Right renal pelvis (tissue), 4 donors: Measurements from ENCODE around the gene SLC9A9. TPM values are rescaled to one million over a fixed set of nuclear protein-coding genes. Genes with fewer than 3 reads are reported as not detected.
"Not testable (repeated sequence)": the region's sequence is repeated elsewhere in the genome, so short reads cannot be mapped to it uniquely, and the experiment has no call there.

Source experiments
- DNase-seq, 4 donors: peaks; one replicate each; pipeline ENCODE4 v3.0.0-alpha.2; 2013; ENCODE audit warnings: low read depth in 4 of 4, low spot score in 3 of 4, missing footprints in 1 of 4
- polyA plus RNA-seq, 4 donors: library from polyadenylated mRNA; unstranded; fragments of 120-200 nt; gene quantifications; one replicate each; pipeline ENCODE4 v1.2.1, GENCODE V29; 2013; ENCODE audit not compliant: insufficient read length in 4 of 4

SLC9A9 gene
- polyA plus RNA-seq, 4 donors = 4.9 to 8.0 (median 6.0) TPM

- no peak for DNase-seq
These were observed 148.8 kb downstream of the SLC9A9 start for GRCh38 chr3:143699424-143699823.

DNA sequence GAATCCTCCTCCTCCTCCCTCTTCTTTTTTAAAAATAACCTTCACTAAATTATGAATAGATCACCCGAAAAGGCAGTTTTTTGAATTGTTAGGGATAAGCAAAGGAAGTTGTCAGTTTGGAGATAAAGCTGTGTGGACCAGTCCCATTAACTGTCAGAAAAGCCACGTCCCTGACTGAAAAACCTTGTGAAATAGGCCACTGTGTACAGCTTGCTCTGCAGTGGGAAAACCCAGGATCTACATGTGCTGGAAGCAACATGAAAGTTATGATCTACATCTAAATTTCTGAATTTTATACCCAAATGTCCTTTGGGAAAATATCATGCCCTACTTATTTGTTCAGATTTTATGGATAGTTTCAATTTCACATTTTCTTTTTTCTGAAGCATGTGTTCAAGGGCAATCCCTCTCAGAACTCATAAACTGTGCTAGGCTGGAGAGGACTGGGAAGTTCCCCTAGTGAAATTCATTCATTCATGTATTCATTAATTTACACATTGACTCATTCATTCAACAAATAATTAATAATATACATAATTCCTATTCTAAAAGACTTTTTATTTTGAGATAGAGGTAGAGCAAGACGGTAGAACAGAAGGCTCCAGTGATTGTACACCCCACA is 149.5 kb downstream of the SLC9A9 start:
- no peak for DNase-seq

DNA sequence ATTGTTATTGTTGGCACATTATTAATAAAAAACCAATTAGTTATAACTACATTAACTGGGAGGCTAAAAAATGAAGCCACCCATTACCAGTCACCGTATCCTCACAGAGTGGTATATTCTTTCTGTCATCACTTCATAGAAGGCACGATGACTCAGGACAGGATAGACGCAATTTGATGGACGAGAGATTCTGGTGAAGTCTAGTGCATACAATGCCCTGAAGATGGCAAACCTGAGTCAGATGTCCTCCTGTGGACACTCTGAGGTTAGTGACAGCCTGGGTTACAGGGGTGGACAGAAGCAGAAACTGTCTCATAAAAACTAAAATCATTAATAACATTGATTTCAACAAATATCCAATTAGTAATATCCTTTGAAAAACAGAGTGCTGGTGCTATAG is 150.3 kb downstream of the SLC9A9 start:
- DNase-seq = no peak

DNA sequence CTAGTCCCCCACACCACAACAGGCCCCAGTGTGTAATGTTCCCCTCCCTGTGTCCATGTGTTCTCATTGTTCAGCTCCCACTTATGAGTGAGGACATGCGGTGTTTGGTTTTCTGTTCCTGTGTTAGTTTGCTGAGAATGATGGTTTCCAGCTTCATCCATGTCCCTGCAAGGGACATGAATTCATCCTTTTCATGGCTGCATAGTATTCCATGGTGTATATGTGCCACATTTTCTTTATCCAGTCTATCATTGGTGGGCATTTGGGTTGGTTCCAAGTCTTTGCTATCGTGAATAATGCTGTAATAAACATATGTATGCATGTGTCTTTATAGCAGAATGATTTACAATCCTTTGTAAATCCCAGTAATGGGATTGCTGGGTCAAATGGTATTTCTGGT is 152.9 kb downstream of the SLC9A9 start:
- not testable (repeated sequence) for DNase-seq

DNA sequence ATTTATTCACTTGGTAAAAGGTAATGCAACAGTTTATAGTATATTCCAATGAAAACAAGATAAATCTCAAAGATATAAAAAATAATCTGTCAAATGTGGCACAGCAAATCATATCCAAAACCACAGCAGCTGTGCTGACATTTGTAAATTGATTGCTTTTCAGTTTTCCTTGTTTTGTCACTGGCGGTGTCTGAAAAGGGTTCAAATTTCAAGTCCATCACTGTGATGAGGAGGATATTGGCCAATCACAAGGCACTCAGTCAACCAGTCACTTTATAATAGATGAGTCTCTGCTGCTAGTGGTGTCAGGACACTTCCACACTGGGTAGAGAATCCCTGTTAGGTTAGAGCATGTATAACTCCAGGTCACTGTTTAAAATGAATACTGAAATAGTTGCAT is 154.8 kb downstream of the SLC9A9 start:
- no peak for DNase-seq

GRCh38 chr3:143686638-143687197 is 161.6 kb downstream of the SLC9A9 start:
- DNase-seq = no peak

DNA sequence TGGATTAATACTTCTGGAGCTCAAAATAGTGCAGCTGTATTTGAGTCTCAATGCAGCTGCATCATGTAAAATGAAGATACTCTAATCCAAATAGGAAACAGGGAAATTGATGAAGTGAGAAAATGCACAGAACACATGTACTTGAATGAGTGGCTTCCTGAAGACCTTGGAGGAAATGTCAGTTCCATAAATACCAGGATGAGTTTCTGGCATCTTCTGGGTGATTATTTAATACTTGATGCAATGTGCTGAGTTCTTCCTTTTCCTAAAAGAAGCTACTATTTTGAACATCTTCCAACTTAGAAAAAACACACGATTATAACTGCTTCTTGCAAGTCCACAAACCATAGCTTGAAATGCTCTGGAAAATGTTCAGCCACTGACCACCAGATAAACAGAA is 162.8 kb downstream of the SLC9A9 start:
- no peak for DNase-seq

DNA sequence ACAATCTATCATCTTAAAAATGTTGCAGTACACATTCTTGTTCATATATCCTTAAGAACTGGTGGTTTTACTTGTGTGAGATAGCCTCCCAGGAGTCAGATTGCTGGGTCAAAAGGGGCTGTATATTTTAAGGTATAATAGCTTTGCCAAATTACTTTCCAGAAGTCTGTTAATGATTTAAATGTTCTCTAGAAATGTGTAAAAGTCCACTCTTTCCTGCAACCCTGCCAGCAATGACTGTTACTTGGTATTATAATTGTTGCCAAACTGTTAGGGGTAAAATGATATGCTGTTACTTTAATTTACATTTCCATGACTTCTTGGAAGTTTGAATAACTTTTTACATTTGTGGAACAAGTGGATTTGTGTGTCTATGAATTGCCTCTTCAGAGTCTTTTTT is 170.8 kb downstream of the SLC9A9 start:
- peak in 1 of 4 donors; percentile 8 for DNase-seq

DNA sequence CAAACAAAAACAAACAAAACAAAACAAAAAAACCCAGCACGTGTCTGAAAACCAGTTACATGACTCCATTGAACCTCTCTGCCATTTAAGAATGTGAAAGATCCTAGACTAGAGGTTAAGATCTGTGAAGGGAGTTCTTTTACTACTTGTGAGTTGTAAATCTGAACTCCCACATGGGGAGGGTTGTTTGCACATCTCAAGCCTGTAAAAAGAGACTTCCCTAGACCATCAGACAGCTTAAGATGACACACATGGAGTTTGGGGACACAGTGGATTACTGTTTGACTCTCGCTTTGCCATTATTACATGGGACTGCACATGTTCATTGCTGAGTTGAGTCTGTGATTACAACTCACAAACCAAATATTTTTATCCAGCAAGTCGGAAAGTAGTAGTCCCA is 171.5 kb downstream of the SLC9A9 start:
- peak in 1 of 4 donors; percentile 4 for DNase-seq

GRCh38 chr3:143676021-143676420 is 172.2 kb downstream of the SLC9A9 start:
- DNase-seq = no peak

DNA sequence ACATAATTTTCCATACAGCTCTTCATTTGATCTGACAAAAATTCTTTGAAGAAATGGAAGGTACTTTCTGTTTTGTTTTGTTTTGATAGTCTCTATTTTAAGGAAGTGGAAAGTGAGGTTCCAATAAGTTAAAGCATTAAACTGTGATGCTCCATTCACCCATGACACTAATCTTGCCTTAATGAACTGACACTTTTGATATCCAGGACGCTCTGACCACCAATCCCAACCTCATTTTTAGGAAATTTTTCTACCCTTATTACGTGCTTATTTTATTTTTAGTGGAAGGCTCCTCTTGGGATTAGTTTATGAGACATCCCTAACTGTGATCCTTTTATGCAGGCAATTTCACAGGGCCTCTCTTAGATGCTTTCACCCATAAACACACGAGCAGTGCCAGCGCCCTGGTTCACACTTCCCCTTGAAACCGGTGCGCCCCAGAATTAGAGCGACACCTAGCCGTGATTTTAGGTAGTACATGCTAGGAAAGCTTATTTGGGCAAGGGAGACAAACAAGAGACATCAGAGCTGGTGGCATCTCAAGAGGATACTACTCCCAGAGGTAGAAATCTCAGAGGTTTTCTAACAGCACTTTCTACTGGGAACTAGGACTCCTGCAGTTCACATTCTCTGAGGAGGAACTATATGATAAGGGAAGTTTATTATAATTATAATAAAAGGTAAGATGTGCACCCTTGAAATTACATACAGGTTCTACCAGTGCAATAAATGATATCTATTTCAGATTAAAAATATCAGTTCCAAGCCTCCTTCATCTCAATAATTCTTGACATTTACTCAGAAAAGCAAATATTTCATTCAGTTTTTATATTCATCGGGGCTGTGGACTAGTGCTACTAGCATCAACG is 173.9 kb downstream of the SLC9A9 start:
- peak; percentile 58 to 74 (median 64) for DNase-seq

DNA sequence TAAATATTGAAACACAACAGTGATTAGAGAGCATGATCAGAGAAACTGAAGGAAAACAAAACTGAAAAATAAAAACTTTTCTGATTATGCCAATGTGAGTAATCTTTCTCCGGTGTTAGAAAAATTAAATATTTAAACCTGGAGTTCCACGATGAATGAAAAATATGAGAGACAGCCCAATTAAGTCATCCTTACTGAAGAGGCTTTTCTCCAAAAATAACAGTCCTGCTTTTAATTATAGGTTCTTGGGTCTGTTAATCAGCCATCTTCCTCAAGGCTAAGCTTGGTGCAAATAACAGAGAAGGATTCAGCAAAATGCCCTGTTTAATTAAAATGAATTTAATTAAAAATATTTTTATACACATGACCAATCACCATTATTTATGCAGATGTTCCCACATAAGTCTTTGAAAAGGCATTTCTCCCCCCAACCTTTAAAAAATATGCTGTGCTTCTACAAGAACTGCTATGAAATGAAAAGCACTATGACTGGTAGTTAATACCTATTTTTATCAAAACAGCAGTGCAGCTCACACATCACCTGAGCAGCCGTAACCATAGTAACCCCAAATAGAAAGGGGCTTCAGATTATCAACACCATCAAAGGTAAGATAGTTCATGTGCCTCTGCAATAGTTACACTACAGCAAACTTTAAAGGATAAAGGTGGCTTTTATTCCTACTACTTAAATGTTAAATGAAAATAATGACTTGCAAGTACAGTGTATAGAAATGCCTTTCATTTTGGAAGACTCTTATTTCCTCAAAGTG is 175.7 kb downstream of the SLC9A9 start:
- DNase-seq = no peak

GRCh38 chr3:143671626-143672025 is 176.6 kb downstream of the SLC9A9 start:
- DNase-seq = no peak

GRCh38 chr3:143668924-143669790 is 179.1 kb downstream of the SLC9A9 start:
- peak in 1 of 4 donors; percentile 10 for DNase-seq

- DNase-seq = no peak
These were observed 179.9 kb downstream of the SLC9A9 start for GRCh38 chr3:143668385-143668784.

DNA sequence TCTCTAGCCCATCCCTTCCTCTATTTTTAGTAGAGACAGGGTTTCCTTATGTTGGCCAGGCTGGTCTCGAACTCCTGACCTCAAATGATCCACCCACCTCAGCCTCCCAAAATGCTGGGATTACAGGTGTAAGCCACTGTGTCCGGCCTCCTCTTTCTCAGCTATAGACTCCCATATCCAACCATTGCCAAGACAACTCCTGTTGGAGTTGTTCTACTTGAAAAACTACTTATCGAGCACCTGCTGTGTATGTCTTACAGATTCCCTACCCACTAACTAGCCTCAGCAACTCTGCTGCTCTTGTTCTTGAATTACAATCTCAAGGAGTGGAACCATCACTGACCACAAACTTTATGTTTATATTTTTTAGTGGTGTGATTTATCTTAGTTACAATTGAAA is 186.6 kb downstream of the SLC9A9 start:
- DNase-seq = no peak

- DNase-seq = no peak
These were observed 189.4 kb downstream of the SLC9A9 start for GRCh38 chr3:143658861-143659260.

DNA sequence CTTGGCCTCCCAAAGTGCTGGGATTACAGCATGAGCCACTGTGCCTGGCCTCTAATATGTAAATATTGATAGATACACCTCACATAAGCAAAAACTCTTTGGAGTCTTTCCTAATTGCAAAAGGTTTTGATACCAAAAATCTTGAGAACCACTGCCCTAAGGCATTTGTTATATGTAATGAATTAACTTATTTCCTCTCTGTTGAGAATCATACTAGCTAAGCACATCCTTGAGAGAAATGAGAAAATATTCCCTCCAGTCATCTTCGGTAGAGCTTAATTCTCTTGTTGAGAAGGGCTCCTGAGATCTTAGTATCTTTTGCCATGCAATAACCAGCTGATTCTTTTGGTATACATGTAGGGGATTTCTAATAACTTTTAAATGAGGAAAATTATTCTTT is 190.2 kb downstream of the SLC9A9 start:
- no peak for DNase-seq

- no peak for DNase-seq
These were observed 190.9 kb downstream of the SLC9A9 start for GRCh38 chr3:143657391-143657790.

GRCh38 chr3:143654906-143655305 is 193.4 kb downstream of the SLC9A9 start:
- DNase-seq = no peak
